NCI-H2227 (cell line): ENCODE measurements around the gene FRMD4B.

Source experiments
- DNase-seq: peaks from one replicate; lab custom pipeline; 2025; ENCODE audit not compliant: unreplicated experiment; lab: John Stamatoyannopoulos, UW

The FRMD4B gene

DNA sequence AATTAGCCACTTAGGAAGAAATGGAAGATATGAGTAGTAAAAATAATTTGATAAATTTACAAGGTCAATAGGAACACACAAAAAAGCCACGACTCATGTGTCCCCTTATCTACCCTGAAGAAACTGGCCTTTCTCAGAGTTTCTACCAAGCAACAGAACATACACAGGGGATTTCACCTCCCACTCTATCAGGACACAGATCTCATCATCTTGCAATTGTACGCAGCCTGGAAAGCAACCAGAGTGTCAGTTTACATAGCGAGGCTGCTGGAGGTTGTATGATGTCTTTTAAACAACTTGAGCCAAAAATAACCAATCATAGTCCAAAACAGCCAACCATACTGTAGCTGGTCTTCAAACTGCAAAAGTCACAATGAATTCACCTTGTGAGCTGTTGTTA, 243.8 kb downstream of the FRMD4B start:
- no peak for DNase-seq

DNA sequence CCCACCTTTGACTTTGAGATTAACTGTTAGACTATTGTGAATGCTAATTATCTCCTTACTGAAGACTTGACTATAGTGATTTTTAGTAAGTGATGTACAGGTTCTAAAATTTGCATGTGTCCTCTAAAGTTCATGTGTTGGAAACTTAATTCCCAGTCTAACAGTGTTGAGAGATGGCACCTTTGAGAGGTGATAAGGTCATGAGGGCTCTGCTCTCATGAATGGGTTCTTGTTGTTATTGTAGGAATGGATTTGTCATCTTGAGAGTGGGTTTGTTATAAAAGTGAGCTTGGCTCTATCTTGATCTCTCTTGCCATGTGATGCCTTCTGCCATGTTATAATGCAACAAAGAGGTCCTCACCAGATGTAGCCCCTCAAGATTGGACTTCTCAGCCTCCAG, 244.6 kb downstream of the FRMD4B start:
- no peak for DNase-seq

DNA sequence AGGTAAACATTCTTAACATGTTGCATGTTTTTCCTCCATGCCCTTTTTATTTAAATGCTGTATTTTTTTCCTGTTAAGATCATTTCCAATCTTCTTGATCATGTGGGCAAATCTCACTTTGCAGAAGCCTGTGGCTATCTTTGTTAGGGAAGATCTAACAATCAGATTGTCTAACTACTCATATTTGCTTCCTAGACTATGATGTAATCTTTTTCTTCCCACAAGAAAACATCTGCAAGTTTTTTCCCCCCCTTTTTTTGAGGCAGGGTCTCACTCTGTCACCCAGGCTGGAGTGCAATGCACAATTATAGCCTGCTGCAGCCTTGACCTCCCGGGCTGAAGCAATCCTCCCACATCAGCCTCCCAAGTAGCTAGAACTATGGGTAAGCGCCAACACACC, 248.5 kb downstream of the FRMD4B start:
- no peak for DNase-seq

DNA sequence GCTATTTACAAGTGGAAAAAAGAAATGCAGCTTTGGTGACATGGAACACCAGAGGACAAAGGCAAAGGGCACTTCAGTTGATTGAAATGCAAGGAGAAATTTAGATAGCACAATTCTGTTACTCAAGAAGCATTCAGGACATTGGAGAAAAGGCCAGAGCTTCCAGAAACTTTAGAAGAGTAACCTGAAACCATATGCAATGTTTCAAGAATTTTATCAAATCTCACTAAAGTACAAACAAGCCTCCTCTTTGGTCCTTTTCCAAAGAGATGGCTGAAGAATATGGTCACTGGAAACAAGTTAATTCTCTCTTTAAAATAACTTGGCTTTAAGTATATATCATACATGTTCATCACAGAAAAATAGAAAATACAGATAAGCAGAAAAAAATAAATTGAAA, 248.9 kb downstream of the FRMD4B start:
- no peak for DNase-seq

GRCh38 chr3:69130689-69131088, 255.2 kb downstream of the FRMD4B start:
- no peak for DNase-seq

DNA sequence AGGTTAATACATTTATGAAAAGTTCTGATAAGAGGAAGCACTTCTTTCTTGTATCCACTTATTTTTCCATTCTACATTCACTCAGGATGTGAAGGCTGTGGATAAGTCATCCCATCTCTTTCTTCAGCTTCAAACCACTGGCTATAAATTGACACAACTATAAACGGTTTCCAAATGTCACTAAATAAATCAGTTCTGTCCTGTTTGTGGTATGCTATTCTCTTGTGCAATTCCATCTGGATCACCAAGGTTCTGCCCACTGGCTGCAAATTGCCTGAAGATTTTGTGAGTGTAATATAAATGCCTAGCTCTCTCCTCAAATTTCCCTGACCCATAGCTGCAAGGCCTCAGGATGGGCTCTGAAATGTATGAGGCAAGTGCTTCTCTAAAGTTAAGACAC, 256.4 kb downstream of the FRMD4B start:
- DNase-seq, result no peak

- no peak for DNase-seq
Measured at GRCh38 chr3:69128509-69128908, 257.4 kb downstream of the FRMD4B start.

DNA sequence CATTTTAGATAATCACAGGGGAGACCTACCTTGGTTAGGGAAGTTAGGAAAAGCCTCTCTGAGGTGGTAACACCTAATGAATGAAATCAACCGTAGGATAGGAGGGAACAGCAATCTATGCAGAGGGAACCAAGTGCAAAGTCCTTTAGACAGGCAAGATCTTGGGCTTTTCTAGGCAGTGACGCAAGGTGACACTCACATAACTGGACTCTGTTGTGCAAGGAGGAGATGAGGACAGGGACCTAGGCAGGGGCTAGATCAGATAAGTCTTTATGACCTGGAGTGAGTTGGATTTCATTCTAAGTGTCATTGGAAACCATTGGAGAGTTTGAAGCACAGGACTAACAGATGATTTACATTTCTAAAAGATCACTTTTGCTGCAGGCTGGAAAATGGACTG, 258.9 kb downstream of the FRMD4B start:
- DNase-seq, result no peak

GRCh38 chr3:69126216-69126615, 259.7 kb downstream of the FRMD4B start:
- DNase-seq, result no peak

GRCh38 chr3:69122403-69122802, 263.5 kb downstream of the FRMD4B start, which contains the start of gene LMOD3:
TSS of gene LMOD3 (minus strand) at chr3:69122595. CDS start at chr3:69122386, 209 bp downstream.
- no peak for DNase-seq

- no peak for DNase-seq
Measured at GRCh38 chr3:69121950-69122349, 263.9 kb downstream of the FRMD4B start.

- DNase-seq, result no peak
Measured at GRCh38 chr3:69121513-69121912, 264.4 kb downstream of the FRMD4B start.

GRCh38 chr3:69120879-69121464, 264.9 kb downstream of the FRMD4B start:
- DNase-seq, result peak; percentile 63
